SK-N-SH (cell line): Measurements from ENCODE around the gene WDR6. TPM values are rescaled to one million over a fixed set of nuclear protein-coding genes. Genes with fewer than 3 reads are reported as not detected.

Experiments used
- CTCF ChIA-PET: fragments of 300-600, 350-600 bp; formaldehyde crosslinking; extraction: SDS; loops from one replicate; lab custom pipeline; 2021; lab: Yijun Ruan, JAX
- POLR2A ChIA-PET: fragments of 350-600 bp; sonication (Branson Sonifier 250); formaldehyde crosslinking; extraction: SDS; loops from one replicate; lab custom pipeline; 2020; ENCODE audit warnings: antibody characterized with exemption, inconsistent platforms; lab: Yijun Ruan, JAX
- DNase-seq: peaks from one replicate; pipeline ENCODE4 v3.0.0; 2012
- H2AFZ ChIP-seq: fragments of 200-600 bp; sonication (generic); 2 replicates; pipeline ENCODE4 v1.8.1; 2016; ENCODE audit warnings: antibody characterized with exemption, mild to moderate bottlenecking, low read depth
- H3F3A ChIP-seq: fragments of 200-600 bp; sonication (generic); replicated peaks from 2 replicates; pipeline ENCODE3; 2016; ENCODE audit warnings: antibody characterized with exemption, mild to moderate bottlenecking; ENCODE audit not compliant: insufficient read depth
- H3K27ac ChIP-seq, 2 experiments: fragments of 200-500 bp in 1 of 2; fragments of 200-600 bp in 1 of 2; sonication (Bioruptor generic) in 1 of 2; sonication (generic), shearing (Covaris generic) in 1 of 2; 2 replicates each; pipeline versions ENCODE4 v1.5.1 to v1.6.1; 2014 to 2016; ENCODE audit warnings: low read depth in 2 of 2, inconsistent platforms in 1 of 2, low read length in 1 of 2, mild to moderate bottlenecking in 1 of 2, mixed read lengths in 1 of 2
- H3K27me3 ChIP-seq: fragments of 200-600 bp; sonication (generic), shearing (Covaris generic); 2 replicates; pipeline ENCODE4 v1.6.1; 2016; ENCODE audit warnings: mixed run types; ENCODE audit not compliant: insufficient read depth
- H3K36me3 ChIP-seq, 2 experiments: fragments of 200-500 bp in 1 of 2; fragments of 200-600 bp in 1 of 2; sonication (Bioruptor generic) in 1 of 2; sonication (generic) in 1 of 2; replicated peaks in 1 of 2; 2 replicates each; pipeline versions ENCODE3 to v1.5.1; 2014 to 2016; ENCODE audit warnings: low read length in 1 of 2, mild to moderate bottlenecking in 1 of 2; ENCODE audit not compliant: insufficient read depth in 2 of 2, control insufficient read depth in 1 of 2
- H3K4me1 ChIP-seq, 2 experiments: fragments of 200-500 bp in 1 of 2; fragments of 200-600 bp in 1 of 2; sonication (Bioruptor generic) in 1 of 2; sonication (generic), shearing (Covaris generic) in 1 of 2; 2 replicates each; pipeline versions ENCODE4 v1.5.1 to v1.6.1; 2014 to 2016; ENCODE audit warnings: low read depth in 1 of 2, low read length in 1 of 2, mixed run types in 1 of 2; ENCODE audit not compliant: insufficient read depth in 2 of 2, control insufficient read depth in 1 of 2
- H3K4me2 ChIP-seq: fragments of 200-600 bp; sonication (generic), shearing (Covaris generic); 2 replicates; pipeline ENCODE4 v1.6.1; 2017; ENCODE audit warnings: mixed run types
- H3K4me3 ChIP-seq, 2 experiments: fragments of 200-500 bp in 1 of 2; fragments of 200-600 bp in 1 of 2; sonication (Bioruptor generic) in 1 of 2; sonication (generic), shearing (Covaris generic) in 1 of 2; 2 replicates each; pipeline versions ENCODE4 v1.5.1 to v1.8.1; 2014 to 2016; ENCODE audit warnings: low read depth in 2 of 2, inconsistent platforms in 1 of 2, low read length in 1 of 2, mild to moderate bottlenecking in 1 of 2, mixed read lengths in 1 of 2, moderate library complexity in 1 of 2
- H3K79me2 ChIP-seq: fragments of 200-600 bp; sonication (generic); 2 replicates; pipeline ENCODE4 v1.8.1; 2017; ENCODE audit warnings: mild to moderate bottlenecking; ENCODE audit not compliant: insufficient read depth
- H3K9ac ChIP-seq: fragments of 200-600 bp; sonication (generic); 2 replicates; pipeline ENCODE4 v1.6.1; 2017; ENCODE audit warnings: mixed run types
- H3K9me2 ChIP-seq: fragments of 200-600 bp; sonication (generic); 2 replicates; pipeline ENCODE4 v1.6.1; 2017; ENCODE audit warnings: mixed run types
- H3K9me3 ChIP-seq: fragments of 200-600 bp; sonication (generic); 2 replicates; pipeline ENCODE4 v1.6.1; 2017; ENCODE audit warnings: mixed run types, mild to moderate bottlenecking, moderate library complexity
- H4K20me1 ChIP-seq: fragments of 200-600 bp; sonication (generic); 2 replicates; pipeline ENCODE4 v1.6.1; 2017; ENCODE audit warnings: mild to moderate bottlenecking, mixed run types; ENCODE audit not compliant: insufficient read depth
- EP300 ChIP-seq, 2 experiments: IDR thresholded peaks; 2 replicates each; pipeline versions ENCODE4 v1.4.0 to v1.6.1; 2012; ENCODE audit warnings: borderline replicate concordance in 1 of 2, low read depth in 1 of 2, low read length in 1 of 2
- EZH2phosphoT487 ChIP-seq: fragments of 200-600 bp; sonication (generic); IDR thresholded peaks from 2 replicates; pipeline ENCODE4 v1.6.1; 2017; ENCODE audit warnings: low read depth, mixed run types, mild to moderate bottlenecking, antibody characterized with exemption, moderate library complexity, borderline replicate concordance
- FOXJ3 ChIP-seq: sonication (generic); formaldehyde crosslinking; IDR thresholded peaks from 2 replicates; pipeline ENCODE4 v1.5.1; 2020; ENCODE audit warnings: mild to moderate bottlenecking, missing genetic modification reagents
- FOXM1 ChIP-seq: IDR thresholded peaks from 2 replicates; pipeline ENCODE4 v1.4.0; 2012; ENCODE audit warnings: low read depth, mild to moderate bottlenecking
- GABPA ChIP-seq: IDR thresholded peaks from 2 replicates; pipeline ENCODE4 v1.4.0; 2012; ENCODE audit warnings: low read depth, mild to moderate bottlenecking
- JUND ChIP-seq: IDR thresholded peaks from 2 replicates; pipeline ENCODE4 v1.4.0; 2012
- MAX ChIP-seq: IDR thresholded peaks from 2 replicates; pipeline ENCODE4 v1.4.0; 2012; ENCODE audit warnings: low read depth
- MXI1 ChIP-seq: IDR thresholded peaks from 2 replicates; pipeline ENCODE4 v1.6.1; 2012; ENCODE audit warnings: mild to moderate bottlenecking, low read depth, low read length, improper control_type of control experiment
- NRF1 ChIP-seq: IDR thresholded peaks from 2 replicates; pipeline ENCODE4 v1.6.1; 2012; ENCODE audit warnings: low read depth, mild to moderate bottlenecking, low read length
- RCOR1 ChIP-seq: fragments of 150-350 bp; IDR thresholded peaks from 2 replicates; pipeline ENCODE4 v1.6.1; 2017; ENCODE audit warnings: antibody characterized with exemption, low read length
- RFX5 ChIP-seq: IDR thresholded peaks from 2 replicates; pipeline ENCODE4 v1.6.1; 2012; ENCODE audit warnings: mild to moderate bottlenecking, improper control_type of control experiment, low read length
- TAF1 ChIP-seq: IDR thresholded peaks from 2 replicates; pipeline ENCODE4 v1.6.1; 2012; ENCODE audit warnings: low read depth, mild to moderate bottlenecking, low read length, moderate library complexity, borderline replicate concordance
- TCF12 ChIP-seq: IDR thresholded peaks from 2 replicates; pipeline ENCODE4 v1.4.0; 2012
- TEAD4 ChIP-seq: IDR thresholded peaks from 2 replicates; pipeline ENCODE4 v1.4.0; 2012; ENCODE audit warnings: mild to moderate bottlenecking, borderline replicate concordance; ENCODE audit not compliant: insufficient read depth
- USF1 ChIP-seq: IDR thresholded peaks from 2 replicates; pipeline ENCODE4 v1.4.0; 2012; ENCODE audit warnings: low read depth, borderline replicate concordance
- ZBTB33 ChIP-seq: IDR thresholded peaks from 2 replicates; pipeline ENCODE4 v1.4.0; 2012; ENCODE audit warnings: low read depth, borderline replicate concordance
- WGBS: methylation state at CpG from one replicate; pipeline ENCODE4 v1.1.6; 2017; ENCODE audit warnings: low lambda C conversion rate; 5-methylcytosine and 5-hydroxymethylcytosine counted together
- polyA plus RNA-seq, 3 experiments: library from polyadenylated mRNA; depleted of rRNA; stranded (reverse); fragments of >200 nt; gene quantifications; 2 replicates each; pipeline ENCODE4 v1.2.3, GENCODE V29; 2012
- TF ChIP-seq, protein P1 (sequence below): fragments of 150-350 bp; IDR thresholded peaks from 2 replicates; pipeline ENCODE4 v1.6.1; 2016; ENCODE audit warnings: mild to moderate bottlenecking, low read depth, low read length

WDR6 gene
- polyA plus RNA-seq, 1 of the 3 experiments (the other 2 are of a cell fraction): 230 TPM

GRCh38 chr3:48984663-48985062 is 22.5 kb upstream of the WDR6 start:
- no peak for DNase-seq
- H2AFZ ChIP-seq: no peak overlapping the region
- no peaks in the 10 kb centered on the region for H3K4me1 ChIP-seq
- H3K4me3 ChIP-seq: no peak overlapping the region
- TF ChIP-seq USF1 (no peak), EZH2phosphoT487 (no peak), RCOR1 (no peak), TAF1 (no peak), RFX5 (no peak), ZBTB33 (no peak), FOXM1 (no peak), JUND (no peak), TEAD4 (no peak), GABPA (no peak), NRF1 (no peak), MXI1 (no peak), EP300 (IDR thresholded peaks at IDR 0.05; ENCODE audit: borderline replicate concordance in 1 of 2, low read depth in 1 of 2, low read length in 1 of 2) (no peak), TCF12 (no peak), MAX (no peak), FOXJ3 (no peak)
- no peaks in the 10 kb centered on the region for H3K9me2 ChIP-seq
- peaks cover 11% of the 10 kb centered on the region for H3F3A ChIP-seq
- H3K4me2 ChIP-seq: no peak overlapping the region
- no peaks in the 10 kb centered on the region for H4K20me1 ChIP-seq
- no peaks in the 10 kb centered on the region for H3K79me2 ChIP-seq
- H3K27ac ChIP-seq: no peak overlapping the region
- peaks cover 33 to 48% of the 10 kb centered on the region in 2 experiments for H3K36me3 ChIP-seq
- no peak overlapping the region for H3K9ac ChIP-seq
- H3K9me3 ChIP-seq: no peaks in the 10 kb centered on the region
- CTCF ChIA-PET: interaction anchor here (0.7 to 1.2 kb wide), 3 partner anchors 20 to 33 kb away, joined by 3 to 5 read pairs (median 3); no protein-coding TSS in a partner anchor
- POLR2A ChIA-PET: no interaction called here
- no peaks in the 10 kb centered on the region for H3K27me3 ChIP-seq

GRCh38 chr3:48985831-48986376 is 21.3 kb upstream of the WDR6 start:
- no peaks in the 10 kb centered on the region for H4K20me1 ChIP-seq
- H3F3A ChIP-seq: peaks cover 11% of the 10 kb centered on the region
- TF ChIP-seq EZH2phosphoT487 (no peak), EP300 (IDR thresholded peaks at IDR 0.05; ENCODE audit: borderline replicate concordance in 1 of 2, low read depth in 1 of 2, low read length in 1 of 2) (no peak), JUND (no peak)
- TF ChIP-seq, protein P1, sequence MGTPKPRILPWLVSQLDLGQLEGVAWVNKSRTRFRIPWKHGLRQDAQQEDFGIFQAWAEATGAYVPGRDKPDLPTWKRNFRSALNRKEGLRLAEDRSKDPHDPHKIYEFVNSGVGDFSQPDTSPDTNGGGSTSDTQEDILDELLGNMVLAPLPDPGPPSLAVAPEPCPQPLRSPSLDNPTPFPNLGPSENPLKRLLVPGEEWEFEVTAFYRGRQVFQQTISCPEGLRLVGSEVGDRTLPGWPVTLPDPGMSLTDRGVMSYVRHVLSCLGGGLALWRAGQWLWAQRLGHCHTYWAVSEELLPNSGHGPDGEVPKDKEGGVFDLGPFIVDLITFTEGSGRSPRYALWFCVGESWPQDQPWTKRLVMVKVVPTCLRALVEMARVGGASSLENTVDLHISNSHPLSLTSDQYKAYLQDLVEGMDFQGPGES: no peak
- ChIA-PET POLR2A (interaction anchor here (0.6 kb wide), 1 partner anchor 1136 kb away, joined by 4 read pairs; no protein-coding TSS in a partner anchor), CTCF (interaction anchor here (0.9 to 7.3 kb wide), 5 partner anchors 11 to 67 kb away, joined by 3 to 114 read pairs (median 3); partner anchors contain the start of genes ARIH2, DALRD3 and NDUFAF3)
- H3K4me1 ChIP-seq: no peaks in the 10 kb centered on the region
- peaks cover 4% of the 10 kb centered on the region; the same call in 1 of the 2 replicates for H3K79me2 ChIP-seq
- no peaks in the 10 kb centered on the region for H3K9me3 ChIP-seq
- H3K4me3 ChIP-seq: no peak overlapping the region
- H3K9ac ChIP-seq: no peak overlapping the region
- H3K27me3 ChIP-seq: no peaks in the 10 kb centered on the region
- no peak overlapping the region for H3K27ac ChIP-seq
- WGBS: 90% methylated on average over 4 of the region's 7 CpGs
- H2AFZ ChIP-seq: no peak overlapping the region
- H3K9me2 ChIP-seq: no peaks in the 10 kb centered on the region
- H3K4me2 ChIP-seq: no peak overlapping the region
- H3K36me3 ChIP-seq: peaks cover 28 to 38% of the 10 kb centered on the region in 2 experiments
- DNase-seq: no peak
